ENCODE measurements around the gene TMEM63C.

Gene TMEM63C

GRCh38 chr14:77253333-77254190 is 72.0 kb downstream of the TMEM63C start:
- no peak for DNase-seq (ENCODE audit: low read depth)

- no peak for DNase-seq (ENCODE audit: low read depth)
Observed at GRCh38 chr14:77256694-77257093, 75.1 kb downstream of the TMEM63C start.

GRCh38 chr14:77257700-77258099 is 76.1 kb downstream of the TMEM63C start:
- DNase-seq (ENCODE audit: low read depth), result no peak

GRCh38 chr14:77258566-77258965 is 77.0 kb downstream of the TMEM63C start:
- DNase-seq (ENCODE audit: low read depth), result no peak

GRCh38 chr14:77259025-77259715 is 77.6 kb downstream of the TMEM63C start:
- no peak for DNase-seq (ENCODE audit: low read depth)

GRCh38 chr14:77260199-77260598 is 78.6 kb downstream of the TMEM63C start:
- no peak for DNase-seq (ENCODE audit: low read depth)

- no peak for DNase-seq (ENCODE audit: low read depth)
Observed at GRCh38 chr14:77260631-77261030, 79.0 kb downstream of the TMEM63C start.

- no peak for DNase-seq (ENCODE audit: low read depth)
Observed at GRCh38 chr14:77264466-77265186, 83.0 kb downstream of the TMEM63C start.

GRCh38 chr14:77265187-77265515 is 83.6 kb downstream of the TMEM63C start:
- no peak for DNase-seq (ENCODE audit: low read depth)

- no peak for DNase-seq (ENCODE audit: low read depth)
Observed at GRCh38 chr14:77265561-77266335, 84.2 kb downstream of the TMEM63C start.

- DNase-seq (ENCODE audit: low read depth), result no peak
Observed at GRCh38 chr14:77266336-77266735, 84.7 kb downstream of the TMEM63C start.

GRCh38 chr14:77267937-77268699 is 86.5 kb downstream of the TMEM63C start:
- no peak for DNase-seq (ENCODE audit: low read depth)

GRCh38 chr14:77268989-77269600 is 87.5 kb downstream of the TMEM63C start:
- DNase-seq (ENCODE audit: low read depth), result no peak

- DNase-seq (ENCODE audit: low read depth), result no peak
Observed at GRCh38 chr14:77270361-77271112, 88.9 kb downstream of the TMEM63C start.

- DNase-seq (ENCODE audit: low read depth), result no peak
Observed at GRCh38 chr14:77271113-77271710, 89.6 kb downstream of the TMEM63C start, which contains the start of gene NGB. Gene NGB (minus strand): TSS chr14:77271206. CDS start chr14:77270937, 269 bp downstream.

GRCh38 chr14:77272261-77272660 is 90.7 kb downstream of the TMEM63C start:
- DNase-seq (ENCODE audit: low read depth), result no peak

GRCh38 chr14:77273796-77274195 is 92.2 kb downstream of the TMEM63C start:
- DNase-seq (ENCODE audit: low read depth), result no peak

- DNase-seq (ENCODE audit: low read depth), result no peak
Observed at GRCh38 chr14:77275041-77275580, 93.5 kb downstream of the TMEM63C start.

- DNase-seq (ENCODE audit: low read depth), result no peak
Observed at GRCh38 chr14:77275601-77276017, 94.0 kb downstream of the TMEM63C start.
